Thyroid gland (tissue), 4 donors: ENCODE results near the gene CDK19.
"Not testable (repeated sequence)": the region's sequence is repeated elsewhere in the genome, so short reads cannot be mapped to it uniquely, and the experiment has no call there.

ENCODE experiments used
- POLR2A ChIP-seq, 2 donors: fragments of 450-650 bp; IDR thresholded peaks; one replicate each; pipeline ENCODE4 v1.6.1; 2017; ENCODE audit warnings: antibody characterized with exemption in 2 of 2, mild to moderate bottlenecking in 2 of 2, moderate library complexity in 1 of 2
- TF ChIP-seq, protein P1 (sequence below), 6 experiments: fragments of 200-600 bp in 3 of 6; fragments of 450-650 bp in 3 of 6; sonication (generic) in 3 of 6; IDR thresholded peaks; one replicate each; pipeline ENCODE4 v1.5.1; 2016 to 2019; ENCODE audit warnings: antibody characterized with exemption in 6 of 6, mild to moderate bottlenecking in 2 of 6, inconsistent platforms in 1 of 6, moderate library complexity in 1 of 6

- TF ChIP-seq, protein P1, sequence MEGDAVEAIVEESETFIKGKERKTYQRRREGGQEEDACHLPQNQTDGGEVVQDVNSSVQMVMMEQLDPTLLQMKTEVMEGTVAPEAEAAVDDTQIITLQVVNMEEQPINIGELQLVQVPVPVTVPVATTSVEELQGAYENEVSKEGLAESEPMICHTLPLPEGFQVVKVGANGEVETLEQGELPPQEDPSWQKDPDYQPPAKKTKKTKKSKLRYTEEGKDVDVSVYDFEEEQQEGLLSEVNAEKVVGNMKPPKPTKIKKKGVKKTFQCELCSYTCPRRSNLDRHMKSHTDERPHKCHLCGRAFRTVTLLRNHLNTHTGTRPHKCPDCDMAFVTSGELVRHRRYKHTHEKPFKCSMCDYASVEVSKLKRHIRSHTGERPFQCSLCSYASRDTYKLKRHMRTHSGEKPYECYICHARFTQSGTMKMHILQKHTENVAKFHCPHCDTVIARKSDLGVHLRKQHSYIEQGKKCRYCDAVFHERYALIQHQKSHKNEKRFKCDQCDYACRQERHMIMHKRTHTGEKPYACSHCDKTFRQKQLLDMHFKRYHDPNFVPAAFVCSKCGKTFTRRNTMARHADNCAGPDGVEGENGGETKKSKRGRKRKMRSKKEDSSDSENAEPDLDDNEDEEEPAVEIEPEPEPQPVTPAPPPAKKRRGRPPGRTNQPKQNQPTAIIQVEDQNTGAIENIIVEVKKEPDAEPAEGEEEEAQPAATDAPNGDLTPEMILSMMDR (IDR thresholded peaks at IDR 0.05), result not testable (repeated sequence)
- not testable (repeated sequence) for TF ChIP-seq POLR2A (IDR thresholded peaks at IDR 0.05)
These were observed 13.1 kb downstream of the CDK19 start for GRCh38 chr6:110802175-110802574.
